IMR-90 (cell line): ENCODE measurements around the gene CCDC141. TPM values are rescaled to one million over a fixed set of nuclear protein-coding genes. Genes with fewer than 3 reads are reported as not detected.

Experiments
- ATAC-seq: fragments of 200-7000 bp; cut with Tn5 transposase; 2 replicates; pipeline ENCODE4 v1.9.1; 2020; ENCODE audit warnings: low read depth, mild to moderate bottlenecking, moderate library complexity
- BruUV-seq: library from RNA; stranded (reverse); fragments of 400-500 nt; replicated peaks from 2 replicates; lab custom pipeline; 2021; lab: Mats Ljungman, UMichigan
- CTCF ChIA-PET: fragments of 300-600 bp; formaldehyde crosslinking; extraction: SDS; loops from one replicate; lab custom pipeline; 2021; ENCODE audit warnings: antibody characterized with exemption; lab: Yijun Ruan, JAX
- POLR2A ChIA-PET: fragments of 300-600 bp; sonication (Branson Sonifier 250); formaldehyde crosslinking; loops from one replicate; lab custom pipeline; 2022; ENCODE audit warnings: antibody characterized with exemption; ENCODE audit not compliant: unreplicated experiment; lab: Charles Lee
- DNase-seq: peaks from one replicate; pipeline ENCODE4 v3.0.0; 2013
- H2AFZ ChIP-seq: replicated peaks from 2 replicates; pipeline ENCODE3; 2013; ENCODE audit warnings: low read length, mild to moderate bottlenecking; ENCODE audit not compliant: poor library complexity
- H2AK5ac ChIP-seq: 2 replicates; pipeline ENCODE4 v1.6.1; 2013; ENCODE audit warnings: low read depth, low read length, inconsistent platforms
- H2AK9ac ChIP-seq: replicated peaks from 2 replicates; pipeline ENCODE3; 2013; ENCODE audit warnings: mild to moderate bottlenecking, low read depth, low read length, moderate library complexity; ENCODE audit not compliant: poor library complexity
- H2BK120ac ChIP-seq: 2 replicates; pipeline ENCODE4 v1.6.1; 2013; ENCODE audit warnings: low read depth, low read length, inconsistent platforms
- H2BK15ac ChIP-seq: 3 replicates; pipeline ENCODE4 v1.6.1; 2013; ENCODE audit warnings: low read depth, low read length, inconsistent platforms
- H2BK20ac ChIP-seq: 2 replicates; pipeline ENCODE4 v1.6.1; 2013; ENCODE audit warnings: low read depth, mild to moderate bottlenecking, inconsistent platforms, low read length, moderate library complexity
- H2BK5ac ChIP-seq: 2 replicates; pipeline ENCODE4 v1.6.1; 2013; ENCODE audit warnings: mild to moderate bottlenecking, low read depth, low read length, inconsistent platforms; ENCODE audit not compliant: poor library complexity, severe bottlenecking
- H3K14ac ChIP-seq: replicated peaks from 2 replicates; pipeline ENCODE4 v1.6.1; 2013; ENCODE audit warnings: low read depth, low read length, inconsistent platforms
- H3K18ac ChIP-seq: 2 replicates; pipeline ENCODE4 v1.6.1; 2013; ENCODE audit warnings: low read depth, low read length, control low read depth
- H3K23ac ChIP-seq: 2 replicates; pipeline ENCODE4 v1.6.1; 2013; ENCODE audit warnings: low read depth, low read length, inconsistent platforms
- H3K27ac ChIP-seq: 2 replicates; pipeline ENCODE4 v1.5.1; 2013; ENCODE audit warnings: mild to moderate bottlenecking, control low read depth, low read length; ENCODE audit not compliant: insufficient read depth
- H3K27me3 ChIP-seq: 2 replicates; pipeline ENCODE4 v1.6.1; 2013; ENCODE audit warnings: low read length; ENCODE audit not compliant: control insufficient read depth, insufficient read depth
- H3K36me3 ChIP-seq: 2 replicates; pipeline ENCODE4 v1.6.1; 2013; ENCODE audit warnings: low read length, mixed read lengths; ENCODE audit not compliant: control insufficient read depth, insufficient read depth
- H3K4ac ChIP-seq: 2 replicates; pipeline ENCODE4 v1.6.1; 2013; ENCODE audit warnings: low read depth, low read length, inconsistent platforms
- H3K4me1 ChIP-seq: 2 replicates; pipeline ENCODE4 v1.6.1; 2013; ENCODE audit warnings: low read length, mixed read lengths; ENCODE audit not compliant: control insufficient read depth, insufficient read depth
- H3K4me2 ChIP-seq: 2 replicates; pipeline ENCODE4 v1.6.1; 2013; ENCODE audit warnings: low read depth, mild to moderate bottlenecking, control low read depth, low read length, moderate library complexity
- H3K4me3 ChIP-seq: 2 replicates; pipeline ENCODE4 v1.5.1; 2013; ENCODE audit warnings: low read depth, mild to moderate bottlenecking, control low read depth, low read length, moderate library complexity; ENCODE audit not compliant: insufficient read depth
- H3K56ac ChIP-seq: 2 replicates; pipeline ENCODE4 v1.6.1; 2013; ENCODE audit warnings: low read length, inconsistent platforms; ENCODE audit not compliant: insufficient read depth; ENCODE audit errors: extremely low read depth
- H3K79me1 ChIP-seq, 2 experiments: 2 replicates each; pipeline ENCODE4 v1.6.1; 2013; ENCODE audit warnings: low read length in 2 of 2, inconsistent platforms in 1 of 2, low read depth in 1 of 2
- H3K9ac ChIP-seq: 2 replicates; pipeline ENCODE4 v1.6.1; 2013; ENCODE audit warnings: low read depth, low read length, control low read depth
- H3K9me1 ChIP-seq: 2 replicates; pipeline ENCODE4 v1.6.1; 2013; ENCODE audit warnings: low read length, inconsistent platforms; ENCODE audit not compliant: insufficient read depth
- H3K9me3 ChIP-seq: 2 replicates; pipeline ENCODE4 v1.6.1; 2013; ENCODE audit warnings: low read length; ENCODE audit not compliant: control insufficient read depth, insufficient read depth
- H4K20me1 ChIP-seq: 2 replicates; pipeline ENCODE4 v1.6.1; 2013; ENCODE audit warnings: low read length, inconsistent platforms; ENCODE audit not compliant: insufficient read depth
- H4K5ac ChIP-seq: 2 replicates; pipeline ENCODE4 v1.6.1; 2013; ENCODE audit warnings: mild to moderate bottlenecking, low read depth, low read length, control low read depth
- H4K8ac ChIP-seq, 2 experiments: 2 replicates each; pipeline ENCODE4 v1.6.1; 2013; ENCODE audit warnings: low read depth in 2 of 2, low read length in 2 of 2, control low read depth in 1 of 2, inconsistent platforms in 1 of 2
- H4K91ac ChIP-seq: 2 replicates; pipeline ENCODE4 v1.6.1; 2013; ENCODE audit warnings: low read depth, low read length, inconsistent platforms; ENCODE audit not compliant: insufficient read depth
- SMC3 ChIP-seq: fragments of 150-350 bp; IDR thresholded peaks from 2 replicates; pipeline ENCODE4 v1.6.1; 2016; ENCODE audit warnings: low read depth, mild to moderate bottlenecking, antibody characterized with exemption, low read length, moderate library complexity
- WGBS, 2 experiments: methylation state at CpG; one replicate each; pipeline versions ENCODE4 v1.1.5 to v1.1.7; 2013; ENCODE audit warnings: missing lambda C conversion rate in 2 of 2; ENCODE audit not compliant: insufficient read length in 1 of 2; ENCODE audit errors: extremely low coverage in 2 of 2; 5-methylcytosine and 5-hydroxymethylcytosine counted together
- dilution Hi-C: fragments of 300-500 bp; cut with HindIII; formaldehyde crosslinking; loops from one replicate; pipeline ENCODE4 v1.14.3; 2018; ENCODE audit warnings: low sequenced_read_pairs; ENCODE audit not compliant: unreplicated experiment
- in situ Hi-C: fragments of 300-500 bp; cut with MboI; formaldehyde crosslinking; loops from 3 replicates; pipeline ENCODE4 v1.14.3; 2019; ENCODE audit warnings: low sequenced_read_pairs, inconsistent platforms, mixed read lengths
- intact Hi-C: fragments of 100-400 bp; cut with micrococcal nuclease; formaldehyde crosslinking; loops from 2 replicates; pipeline ENCODE4 v1.10.0; 2022
- polyA plus RNA-seq, 3 experiments: library from polyadenylated mRNA; depleted of rRNA; stranded (reverse); fragments of >200 nt; gene quantifications; 2 replicates each; pipeline ENCODE4 v1.2.3, GENCODE V29; 2012; ENCODE audit warnings: low replicate concordance in 1 of 3
- total RNA-seq: library from RNA; depleted of rRNA; stranded (reverse); fragments of >200 nt; gene quantifications from 2 replicates; pipeline ENCODE4 v1.2.3, GENCODE V29; 2012

Gene CCDC141
- total and polyA plus RNA-seq, 2 of the 4 experiments (the other 2 are of a cell fraction) = not detected

DNA sequence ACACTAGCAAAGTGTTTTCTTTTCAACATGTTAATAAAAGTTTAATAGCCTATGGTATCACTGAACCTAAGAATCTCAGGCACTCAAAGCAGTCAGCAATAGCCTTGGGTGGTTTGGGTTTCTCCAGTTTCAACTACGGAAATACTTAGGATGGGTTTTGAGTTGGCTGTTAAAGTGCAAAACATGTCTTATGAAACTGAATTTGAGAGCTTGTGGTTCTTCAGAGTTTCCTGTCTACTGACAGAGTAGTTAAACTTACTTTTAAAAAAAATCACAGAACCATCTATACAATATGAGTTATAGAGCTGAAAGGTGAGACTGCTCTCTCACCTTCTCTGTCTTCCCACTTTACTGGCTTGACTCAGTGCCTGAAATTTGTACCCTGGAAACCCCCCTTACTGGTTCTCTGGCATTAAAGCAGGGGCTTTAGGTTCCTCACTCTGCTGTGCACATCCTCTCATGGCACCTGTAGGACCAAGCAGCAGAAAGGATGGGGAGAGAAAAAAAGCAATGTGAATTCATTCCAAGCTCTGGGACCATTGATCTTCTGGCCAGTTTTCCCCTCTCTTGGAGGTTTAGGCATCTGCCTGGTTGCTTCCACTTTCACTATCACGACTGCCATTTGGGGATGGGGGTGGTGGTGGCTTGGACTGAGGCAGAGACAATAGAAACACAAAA lies 18.1 kb downstream of the CCDC141 start:
- TF ChIP-seq SMC3 = no peak
- H3K9me3 ChIP-seq = no peaks in the 10 kb centered on the region
- no peak overlapping the region for H3K9ac ChIP-seq
- no peak overlapping the region for H4K8ac ChIP-seq
- intact Hi-C loops = no loop called here
- no peak overlapping the region for H2BK5ac ChIP-seq
- peak; percentile 42 for ATAC-seq
- no peaks in the 10 kb centered on the region for H3K27me3 ChIP-seq
- no peak overlapping the region for H2BK20ac ChIP-seq
- in situ Hi-C loops = no loop called here
- H3K27ac ChIP-seq = no peak overlapping the region
- BruUV-seq = no TSS peak
- H3K4me1 ChIP-seq = no peaks in the 10 kb centered on the region
- no peaks in the 10 kb centered on the region for H3K36me3 ChIP-seq
- no peak overlapping the region for H3K4ac ChIP-seq
- no peak overlapping the region for H3K56ac ChIP-seq
- no peak overlapping the region for H3K4me3 ChIP-seq
- H3K4me2 ChIP-seq = 0 out of 2 replicates have a peak overlapping the region, but pooled peaks have one; percentile 35
- no peaks in the 10 kb centered on the region for H3K9me1 ChIP-seq
- DNase-seq = peak; percentile 1
- H2BK120ac ChIP-seq = no peak overlapping the region
- no peak overlapping the region for H3K14ac ChIP-seq
- ChIA-PET CTCF (no interaction called here), POLR2A (no interaction called here)
- H3K23ac ChIP-seq = no peak overlapping the region
- H3K79me1 ChIP-seq = no peaks in the 10 kb centered on the region
- no peak overlapping the region for H2AK5ac ChIP-seq
- H4K5ac ChIP-seq = no peak overlapping the region
- H4K91ac ChIP-seq = no peak overlapping the region
- WGBS, 2 experiments = no CpG with 5 or more reads among the region's 2 CpGs
- no peak overlapping the region for H3K18ac ChIP-seq
- dilution Hi-C loops = no loop called here
- no peak overlapping the region for H2AFZ ChIP-seq
- H2AK9ac ChIP-seq = no peak overlapping the region
- H2BK15ac ChIP-seq = no peak overlapping the region
- H4K20me1 ChIP-seq = no peaks in the 10 kb centered on the region
